GM18498 (cell line): ENCODE data around the gene IWS1.
"Not testable (repeated sequence)": the region's sequence is repeated elsewhere in the genome, so short reads cannot be mapped to it uniquely, and the experiment has no call there.

Experiments used
- ATAC-seq: cut with Tn5 transposase; IDR thresholded peaks from one replicate; pipeline ENCODE4 v1.9.1; 2021; ENCODE audit warnings: mild to moderate bottlenecking, moderate library complexity; ENCODE audit not compliant: unreplicated experiment

IWS1 gene

GRCh38 chr2:127526132-127527000 lies at the start of gene IWS1:
TSS of gene IWS1 (minus strand) at chr2:127526489. CDS start at chr2:127526208, 281 bp downstream.
- ATAC-seq, result peak; percentile 89

DNA sequence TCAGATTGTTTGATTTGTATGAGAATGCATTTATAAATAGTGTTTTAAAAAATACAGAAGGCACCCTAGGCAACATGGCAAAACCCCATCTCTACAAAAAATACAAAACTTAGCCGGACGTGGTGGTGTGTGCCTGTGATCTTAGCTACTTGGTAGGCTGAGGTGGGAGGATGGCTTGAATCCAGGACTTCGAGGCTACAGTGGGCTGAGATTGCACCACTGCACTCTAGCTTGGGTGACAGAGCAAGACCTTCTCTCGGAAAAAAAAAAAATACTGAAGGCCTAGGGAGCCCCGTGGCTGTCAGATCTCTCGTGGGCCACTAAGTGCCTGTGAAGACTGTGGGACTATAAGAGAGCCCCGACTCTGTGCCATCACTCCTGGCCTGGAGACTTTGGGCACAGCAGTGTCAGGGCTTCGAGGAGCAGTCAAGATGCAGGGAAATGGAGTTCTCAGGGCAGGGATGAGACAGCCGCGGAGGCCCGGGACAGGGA lies 49.7 kb upstream of the IWS1 start:
- ATAC-seq, result no peak

- no peak for ATAC-seq
These were observed 49.0 kb upstream of the IWS1 start for GRCh38 chr2:127575185-127575765.

GRCh38 chr2:127574656-127575055 lies 48.4 kb upstream of the IWS1 start:
- no peak for ATAC-seq

GRCh38 chr2:127573771-127574170 lies 47.5 kb upstream of the IWS1 start:
- no peak for ATAC-seq

DNA sequence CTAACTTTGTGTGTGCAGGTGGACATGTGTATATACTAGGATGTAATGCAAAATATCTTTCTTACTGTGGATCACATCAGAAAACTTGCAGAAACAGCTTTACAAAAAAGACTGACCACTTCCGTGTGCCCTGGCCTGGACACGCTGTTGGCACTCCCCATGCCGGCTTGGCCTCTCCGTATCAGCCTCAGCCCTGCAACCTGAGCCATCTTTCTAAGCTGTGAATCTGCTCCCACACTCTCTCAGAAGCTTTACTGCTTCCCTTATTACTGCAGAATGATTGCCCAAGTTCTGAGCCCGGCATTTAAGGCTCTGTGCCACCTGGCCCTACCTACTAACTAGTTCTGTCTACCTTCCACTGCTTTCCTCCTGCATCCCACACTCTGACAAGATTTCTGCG lies 47.0 kb upstream of the IWS1 start:
- ATAC-seq, result no peak

GRCh38 chr2:127572841-127573240 lies 46.6 kb upstream of the IWS1 start:
- ATAC-seq, result no peak

DNA sequence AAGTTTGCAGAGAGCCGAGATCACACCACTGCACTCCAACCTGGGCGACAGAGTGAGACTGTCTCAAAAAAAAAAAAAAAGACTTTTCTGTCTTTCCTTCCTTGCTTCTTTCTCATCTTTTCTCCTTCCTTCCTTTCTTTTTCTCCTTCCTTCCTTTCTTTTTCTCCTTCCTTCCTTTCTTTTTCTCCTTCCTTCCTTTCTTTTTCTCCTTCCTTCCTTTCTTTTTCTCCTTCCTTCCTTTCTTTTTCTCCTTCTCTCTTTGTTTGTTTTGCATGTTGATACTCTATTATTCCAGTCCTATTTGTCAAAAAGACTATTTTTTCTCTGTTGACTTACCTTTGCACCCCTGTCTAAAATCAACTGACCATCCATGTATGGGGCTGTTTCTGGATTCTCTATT lies 46.1 kb upstream of the IWS1 start:
- not testable (repeated sequence) for ATAC-seq

GRCh38 chr2:127570282-127571250 lies 44.3 kb upstream of the IWS1 start:
- ATAC-seq, result no peak

- no peak for ATAC-seq
These were observed 43.4 kb upstream of the IWS1 start for GRCh38 chr2:127569666-127570065.

DNA sequence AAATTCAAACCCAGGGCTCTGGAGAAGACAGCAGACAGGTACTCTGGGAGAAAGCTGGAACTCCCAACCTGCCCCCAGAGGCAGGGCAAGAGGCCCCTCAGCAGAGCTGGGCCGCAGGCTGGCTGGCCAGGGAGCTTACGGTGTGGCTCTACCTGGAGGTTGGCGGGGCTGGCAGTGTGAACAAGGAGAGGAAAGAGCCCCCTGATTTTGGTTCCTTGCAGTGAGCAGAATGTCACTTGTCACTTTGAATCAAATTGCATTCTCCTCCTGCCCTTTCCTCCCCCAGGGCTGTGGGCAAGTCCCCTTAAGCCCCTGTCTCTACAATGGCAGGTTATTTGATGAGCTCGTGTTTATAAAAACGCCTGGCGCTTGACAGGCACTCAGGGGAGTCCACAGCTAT lies 41.8 kb upstream of the IWS1 start:
- no peak for ATAC-seq

DNA sequence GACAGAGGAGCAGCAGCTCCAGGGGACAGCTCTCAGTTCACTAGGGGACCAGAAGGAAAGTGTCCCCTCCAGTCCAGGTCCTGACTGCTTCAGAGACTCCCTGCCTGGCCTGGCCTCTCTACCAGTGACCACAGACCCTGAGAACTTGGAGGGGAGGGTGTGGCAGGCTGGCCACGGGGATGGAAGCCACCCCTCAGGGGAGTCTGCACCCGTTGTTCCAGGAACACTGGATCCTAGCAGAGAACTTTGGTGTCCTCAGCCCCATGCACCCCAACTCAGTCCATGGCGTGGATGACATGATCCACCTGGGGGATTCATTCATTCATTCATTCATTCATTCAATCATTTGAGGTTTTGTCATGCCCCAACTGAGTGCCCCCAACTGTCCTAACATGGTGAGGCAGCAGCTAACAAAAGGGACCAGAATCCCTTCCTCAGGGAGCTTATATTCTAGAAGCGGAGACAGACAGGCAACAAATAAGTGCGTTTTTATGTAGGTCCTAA lies 41.1 kb upstream of the IWS1 start:
- no peak for ATAC-seq

DNA sequence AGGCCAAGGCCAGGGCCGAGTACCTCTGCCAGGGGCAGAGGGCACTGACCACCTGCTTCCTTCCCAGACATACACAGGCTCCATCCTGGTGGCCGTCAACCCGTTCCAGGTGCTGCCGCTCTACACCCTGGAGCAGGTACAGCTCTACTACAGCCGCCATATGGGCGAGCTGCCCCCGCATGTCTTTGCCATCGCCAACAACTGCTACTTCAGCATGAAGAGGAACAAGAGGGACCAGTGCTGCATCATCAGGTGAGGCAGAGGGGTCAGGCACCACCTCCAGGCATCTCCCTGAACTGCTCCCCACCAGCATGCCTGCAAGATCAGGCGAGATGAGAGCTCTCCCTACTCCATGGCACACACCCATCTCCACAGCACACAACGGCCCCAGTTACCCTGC lies 40.3 kb upstream of the IWS1 start:
- ATAC-seq, result no peak

GRCh38 chr2:127566139-127566417 lies 39.8 kb upstream of the IWS1 start:
- no peak for ATAC-seq

- no peak for ATAC-seq
These were observed 39.2 kb upstream of the IWS1 start for GRCh38 chr2:127565261-127566138.

- no peak for ATAC-seq
These were observed 38.4 kb upstream of the IWS1 start for GRCh38 chr2:127564429-127565260.

DNA sequence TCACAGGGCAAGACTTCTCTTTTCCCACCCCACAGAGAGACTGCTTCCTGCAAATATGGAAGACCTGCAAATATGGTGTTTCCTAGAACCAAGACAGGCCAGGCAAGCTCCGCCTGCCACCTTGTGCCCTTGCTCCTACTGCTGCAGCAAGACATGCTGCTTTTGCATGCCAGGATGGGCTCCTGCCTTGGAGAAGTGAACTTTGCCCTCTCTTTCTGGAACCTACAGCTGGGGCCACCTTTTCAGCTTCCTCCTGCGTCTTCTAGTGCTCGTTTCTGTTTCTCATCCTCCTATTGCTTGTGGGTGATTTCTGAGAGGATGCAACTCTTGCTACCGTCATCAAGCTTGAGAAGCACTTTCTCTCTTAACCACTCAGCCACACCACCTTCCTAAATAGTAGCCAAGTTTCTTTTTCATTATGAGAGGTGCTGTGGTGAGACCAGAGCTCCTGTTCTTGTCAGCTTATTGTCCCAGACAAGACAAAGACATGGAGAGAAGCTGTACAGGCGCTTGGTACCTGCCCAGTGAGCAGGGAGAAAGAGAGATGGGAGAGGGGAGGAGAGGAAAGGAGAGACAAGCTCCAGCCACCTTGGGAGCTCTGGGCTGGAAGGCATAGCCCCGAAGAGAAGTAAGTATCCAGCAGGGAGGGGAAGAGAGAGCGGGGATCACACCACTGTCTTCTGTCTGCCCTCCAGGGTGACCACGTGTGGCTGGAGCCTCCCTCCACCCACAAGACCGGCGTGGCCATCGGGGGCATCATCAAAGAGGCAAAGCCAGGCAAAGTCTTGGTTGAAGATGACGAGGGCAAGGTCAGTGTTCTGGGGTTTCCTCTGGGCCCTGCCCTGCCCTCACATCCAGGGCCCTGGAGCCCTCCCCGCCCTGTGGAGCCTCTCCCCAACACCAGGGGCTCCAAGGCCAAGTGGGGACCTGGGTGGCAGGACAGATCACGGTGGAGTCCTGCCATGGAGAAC lies 37.5 kb upstream of the IWS1 start:
- peak; percentile 96 for ATAC-seq

DNA sequence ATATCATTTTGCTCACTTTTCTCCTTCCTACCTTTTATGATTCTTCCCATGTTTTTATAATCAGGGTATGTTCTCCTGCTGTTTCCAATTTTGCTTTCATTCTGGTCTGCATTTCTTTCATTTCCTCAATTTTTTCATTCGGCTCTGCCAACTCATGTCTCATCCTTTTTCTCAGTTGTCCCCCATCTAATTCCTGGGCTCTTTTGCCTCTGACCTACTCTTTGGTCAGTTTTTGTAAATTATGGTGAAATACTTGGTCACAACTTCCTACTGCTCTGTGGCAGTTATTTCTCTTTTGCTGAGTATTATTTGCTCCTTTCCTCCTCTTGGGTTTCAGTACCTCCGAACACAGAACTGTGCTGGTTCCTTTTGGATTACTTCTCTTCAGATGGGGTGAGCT lies 36.6 kb upstream of the IWS1 start:
- ATAC-seq, result no peak
